Frontal cortex (tissue), 4 donors: ENCODE measurements around the gene RTN4R. TPM values are rescaled to one million over a fixed set of nuclear protein-coding genes. Genes with fewer than 3 reads are reported as not detected.
"Not testable (repeated sequence)": the region's sequence is repeated elsewhere in the genome, so short reads cannot be mapped to it uniquely, and the experiment has no call there.

Source experiments
- DNase-seq, 2 donors: peaks; one replicate each; pipeline ENCODE4 v3.0.0; 2012; ENCODE audit warnings: low spot score in 2 of 2
- FAIRE-seq: peaks from 2 replicates; lab custom pipeline; 2012; peaks lifted over from hg19 to GRCh38; lab: Jason Lieb, UNC
- total RNA-seq: library from RNA; depleted of rRNA; stranded (reverse); fragments of >200 nt; gene quantifications from one replicate; pipeline ENCODE4 v1.2.3, GENCODE V29; 2014
- donor health status: control.
- donor health status: control.
- donor health status: control.

Gene RTN4R
- total RNA-seq = 10.2 TPM

GRCh38 chr22:20268279-20269012 lies at the start of gene RTN4R:
TSS of gene RTN4R (minus strand) at chr22:20268318. CDS start at chr22:20268092, 226 bp downstream.
- FAIRE-seq (no peak), DNase-seq (peak; percentile 74 to 77)

GRCh38 chr22:20317402-20318042 lies 49.4 kb upstream of the RTN4R start:
- not testable (repeated sequence) for DNase-seq, FAIRE-seq

- FAIRE-seq (no peak), DNase-seq (no peak)
Measured at GRCh38 chr22:20316844-20317401, 48.8 kb upstream of the RTN4R start.

DNA sequence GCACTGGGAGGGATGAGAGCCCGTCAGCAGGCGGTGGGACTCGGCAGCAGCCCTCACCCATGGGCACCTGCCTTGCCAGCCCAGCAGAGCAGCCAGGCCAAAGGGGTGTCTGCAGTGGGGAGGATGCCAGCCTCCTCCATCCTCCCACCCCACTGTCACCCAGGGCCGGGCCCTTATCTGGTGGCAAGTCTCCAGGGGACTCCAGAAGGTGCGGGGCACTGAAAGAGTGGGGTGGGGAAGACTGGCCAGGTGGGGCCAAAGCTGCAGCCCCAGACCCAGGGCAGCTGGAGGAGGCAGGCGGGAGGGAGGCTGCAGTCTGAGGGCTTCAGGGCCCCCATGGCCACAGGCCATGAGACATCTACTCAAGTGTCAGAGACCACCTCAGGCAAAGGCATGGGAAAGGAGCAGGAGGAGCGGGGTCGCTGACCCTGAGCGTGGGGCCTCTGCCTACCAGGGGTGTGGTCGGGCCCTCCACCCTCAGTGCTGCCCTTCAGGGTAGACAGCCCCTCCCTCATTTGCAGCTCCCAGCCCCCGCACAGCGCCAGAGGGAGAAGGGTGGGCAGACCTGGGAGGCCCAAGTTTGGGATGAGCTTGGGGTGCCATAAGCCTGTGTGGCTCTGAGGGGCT lies 48.2 kb upstream of the RTN4R start:
- DNase-seq (no peak), FAIRE-seq (no peak)

GRCh38 chr22:20315337-20316216 lies 47.5 kb upstream of the RTN4R start:
- DNase-seq (no peak), FAIRE-seq (no peak)

DNA sequence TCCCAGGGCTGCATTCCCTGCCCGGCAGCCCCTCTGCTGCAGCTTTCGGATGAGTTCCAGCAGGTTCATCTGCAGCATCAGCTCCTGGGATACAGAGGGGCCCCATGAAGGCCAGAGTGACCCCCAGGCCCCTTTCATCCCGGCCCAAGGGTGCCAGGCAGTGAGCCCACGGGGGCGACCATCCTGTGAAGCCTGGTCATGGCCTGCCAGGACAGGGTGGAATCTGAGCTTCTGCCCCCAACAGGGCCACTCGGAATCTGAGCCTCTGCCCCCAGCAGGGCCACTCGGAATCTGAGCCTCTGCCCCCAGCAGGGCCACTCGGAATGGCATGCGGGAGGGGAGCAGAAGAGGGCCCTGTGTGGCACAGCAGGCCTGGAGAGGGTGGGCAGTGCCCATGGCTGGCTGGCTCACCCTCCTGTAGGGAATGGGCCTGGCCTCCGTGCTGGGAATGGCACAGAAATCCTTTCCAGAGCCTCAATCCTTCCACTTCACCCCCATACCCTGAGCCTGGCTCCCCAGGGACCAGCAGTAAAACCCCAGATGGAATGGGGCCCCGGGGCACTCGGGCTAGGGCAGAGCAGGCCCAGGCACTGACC lies 46.7 kb upstream of the RTN4R start:
- not testable (repeated sequence) for FAIRE-seq

DNA sequence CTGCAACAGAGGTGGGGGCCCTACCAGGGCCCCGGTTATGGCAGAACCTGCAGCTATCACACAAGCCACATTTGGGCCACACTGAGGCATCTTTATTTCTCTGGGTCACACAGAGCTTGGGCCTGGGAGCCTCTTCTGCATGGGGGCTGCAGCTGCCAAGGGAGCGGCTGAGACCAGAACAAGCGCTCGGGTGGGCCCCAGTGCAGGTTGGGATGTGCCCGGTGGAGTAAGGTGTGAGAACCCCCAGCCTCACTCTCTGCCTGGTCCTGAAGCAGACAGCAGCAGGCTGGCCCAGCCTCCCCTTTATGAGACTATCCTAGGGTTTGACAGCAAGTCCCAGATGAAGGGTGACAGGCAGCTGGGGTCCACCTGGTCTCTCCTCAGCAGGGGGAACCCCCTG lies 46.1 kb upstream of the RTN4R start:
- not testable (repeated sequence) for DNase-seq

More for the DNA sequence above, 46.7 kb upstream of the RTN4R start:
- not testable (repeated sequence) for DNase-seq

DNA sequence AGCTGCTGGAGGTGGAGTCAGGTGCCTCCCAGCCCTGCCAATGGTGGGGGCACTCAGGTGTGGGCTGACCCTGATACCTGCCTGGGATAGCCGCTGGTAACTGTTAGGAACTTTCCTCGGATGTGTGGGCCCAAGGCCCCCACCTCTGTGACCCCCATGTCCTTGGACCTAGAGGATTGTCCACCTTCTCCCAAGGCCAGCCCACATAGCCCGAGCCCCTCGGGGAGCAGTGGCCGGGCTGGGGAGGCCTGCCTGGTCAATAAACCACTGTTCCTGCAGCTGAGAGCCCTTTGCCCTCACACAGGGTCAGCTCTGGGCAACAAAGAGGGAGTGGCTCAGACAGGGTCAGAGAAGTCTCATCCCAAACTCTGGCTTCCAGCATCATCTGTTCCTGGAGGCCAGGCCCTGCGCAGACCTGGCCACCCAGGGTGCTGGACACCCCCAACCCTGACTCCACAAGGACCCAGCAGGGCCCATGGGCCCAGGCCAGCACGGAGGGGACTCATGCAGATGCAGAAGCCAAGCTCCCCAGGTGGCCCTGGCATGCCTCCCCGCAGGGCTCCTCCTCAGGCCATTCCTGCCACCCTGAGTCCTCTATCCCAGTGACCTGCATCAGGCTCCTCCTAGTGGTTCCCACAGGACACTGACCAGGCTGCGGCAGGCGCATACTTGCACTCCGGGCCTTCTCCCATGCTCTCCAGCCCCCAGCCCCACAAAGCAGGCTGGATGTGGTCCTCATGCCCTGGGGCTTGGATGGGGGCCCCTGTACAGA lies 45.4 kb upstream of the RTN4R start:
- not testable (repeated sequence) for FAIRE-seq, DNase-seq

More for the DNA sequence above, 46.1 kb upstream of the RTN4R start:
- not testable (repeated sequence) for FAIRE-seq

GRCh38 chr22:20312396-20313191 lies 44.5 kb upstream of the RTN4R start:
- no peak for FAIRE-seq

DNA sequence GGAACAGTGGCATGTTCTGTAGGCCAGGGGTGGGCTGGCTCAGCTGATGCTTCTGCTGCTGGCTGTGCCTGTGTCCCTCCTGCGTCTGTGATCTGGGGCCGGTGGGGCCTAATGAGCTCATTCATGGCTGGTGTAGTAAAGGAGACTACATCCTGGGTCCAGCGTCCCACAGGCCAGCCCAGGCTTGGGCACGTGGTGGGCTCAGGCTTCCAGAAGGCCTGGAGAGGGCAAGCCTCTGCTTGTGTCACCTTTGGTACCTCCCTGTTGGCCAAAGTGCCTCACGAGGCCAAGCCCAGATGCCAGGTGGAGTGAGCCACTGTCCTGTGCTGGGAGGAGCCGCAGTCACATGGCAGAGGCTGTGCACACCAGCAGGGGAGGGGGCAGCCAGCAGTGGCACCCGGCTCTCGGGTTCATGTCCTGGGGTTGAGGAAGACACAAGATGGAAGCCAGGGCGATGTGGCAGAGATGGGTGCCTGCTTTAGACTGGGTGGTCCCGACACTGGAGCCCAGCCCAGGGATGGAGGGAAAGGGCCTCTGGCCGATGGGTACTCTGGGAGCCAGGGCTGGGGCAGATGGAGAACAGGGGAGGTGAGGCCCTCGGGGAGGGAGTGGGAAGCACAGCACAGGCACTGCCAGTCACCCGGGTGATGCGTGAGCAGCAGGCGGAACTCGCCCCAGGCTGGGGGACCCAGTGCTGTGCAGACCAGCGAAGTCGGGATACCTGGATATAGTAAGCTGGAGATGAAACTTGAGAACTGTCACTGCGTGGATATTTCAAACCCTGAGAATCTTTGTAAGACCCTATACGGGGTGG lies 43.3 kb upstream of the RTN4R start:
- DNase-seq, FAIRE-seq: not testable (repeated sequence)

More at GRCh38 chr22:20312396-20313191, 44.5 kb upstream of the RTN4R start:
- DNase-seq = no peak

- not testable (repeated sequence) for DNase-seq, FAIRE-seq
Measured at GRCh38 chr22:20310773-20311172, 42.7 kb upstream of the RTN4R start.

DNA sequence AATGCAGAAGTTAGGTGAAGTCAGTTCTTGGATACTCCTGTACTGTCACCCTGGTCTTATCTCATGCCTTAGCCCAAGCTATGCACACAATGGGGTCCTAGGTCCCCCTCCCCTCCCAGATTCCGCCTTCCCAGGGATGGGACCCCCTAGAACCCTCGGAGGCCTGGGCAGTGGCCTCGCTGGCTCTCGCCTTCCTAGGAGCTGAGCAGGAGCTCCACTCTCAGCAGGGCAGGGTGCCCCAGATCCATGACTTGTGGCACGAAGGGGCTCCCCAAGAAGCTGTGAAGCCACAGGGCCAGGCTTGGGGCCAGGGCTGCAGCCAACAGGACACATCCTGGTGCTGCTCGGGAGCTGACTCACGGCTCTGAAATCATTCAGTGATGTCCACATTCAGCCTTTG lies 42.1 kb upstream of the RTN4R start:
- FAIRE-seq = not testable (repeated sequence)

DNA sequence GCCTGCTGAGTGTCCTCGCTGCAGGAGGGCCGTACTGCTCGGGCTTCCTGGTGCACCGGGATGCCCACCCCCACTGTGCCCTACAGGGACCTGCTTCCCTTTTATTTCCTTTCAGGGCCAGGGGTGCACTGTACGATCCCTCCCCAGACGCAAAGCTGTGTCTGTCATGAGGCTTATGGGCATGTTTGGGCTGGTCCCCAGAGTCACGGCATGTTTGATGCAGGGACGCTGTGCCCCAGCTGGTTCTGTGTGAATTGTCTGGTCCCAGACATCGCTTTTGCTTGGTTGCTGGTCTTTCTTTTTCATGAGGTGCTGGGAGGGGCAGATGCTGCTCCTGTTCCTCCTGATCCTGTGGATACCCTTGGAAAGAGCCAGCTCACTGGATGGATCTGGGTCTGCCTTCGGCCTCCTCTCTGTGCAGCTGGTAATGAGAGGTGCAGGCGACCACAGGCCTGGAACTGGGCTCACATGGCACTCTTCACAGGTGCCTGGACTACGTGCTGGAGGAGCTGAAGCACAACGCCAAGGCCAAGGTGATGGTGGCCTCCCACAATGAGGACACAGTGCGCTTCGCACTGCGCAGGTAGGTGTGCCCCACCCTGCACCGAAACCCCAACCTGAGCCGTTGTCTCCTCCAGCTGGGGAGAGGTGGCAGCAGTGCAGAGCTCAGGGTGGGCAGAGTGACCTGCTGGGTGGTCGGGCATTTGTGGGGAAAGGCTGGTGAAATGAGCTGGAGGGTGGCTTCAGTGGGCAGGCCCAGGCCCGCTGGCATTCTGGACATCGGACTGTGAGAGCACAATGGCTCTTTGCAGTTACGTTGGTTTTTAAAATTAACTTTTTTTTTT lies 40.9 kb upstream of the RTN4R start:
- not testable (repeated sequence) for FAIRE-seq, DNase-seq

More for the DNA sequence above, 42.1 kb upstream of the RTN4R start:
- DNase-seq = not testable (repeated sequence)

DNA sequence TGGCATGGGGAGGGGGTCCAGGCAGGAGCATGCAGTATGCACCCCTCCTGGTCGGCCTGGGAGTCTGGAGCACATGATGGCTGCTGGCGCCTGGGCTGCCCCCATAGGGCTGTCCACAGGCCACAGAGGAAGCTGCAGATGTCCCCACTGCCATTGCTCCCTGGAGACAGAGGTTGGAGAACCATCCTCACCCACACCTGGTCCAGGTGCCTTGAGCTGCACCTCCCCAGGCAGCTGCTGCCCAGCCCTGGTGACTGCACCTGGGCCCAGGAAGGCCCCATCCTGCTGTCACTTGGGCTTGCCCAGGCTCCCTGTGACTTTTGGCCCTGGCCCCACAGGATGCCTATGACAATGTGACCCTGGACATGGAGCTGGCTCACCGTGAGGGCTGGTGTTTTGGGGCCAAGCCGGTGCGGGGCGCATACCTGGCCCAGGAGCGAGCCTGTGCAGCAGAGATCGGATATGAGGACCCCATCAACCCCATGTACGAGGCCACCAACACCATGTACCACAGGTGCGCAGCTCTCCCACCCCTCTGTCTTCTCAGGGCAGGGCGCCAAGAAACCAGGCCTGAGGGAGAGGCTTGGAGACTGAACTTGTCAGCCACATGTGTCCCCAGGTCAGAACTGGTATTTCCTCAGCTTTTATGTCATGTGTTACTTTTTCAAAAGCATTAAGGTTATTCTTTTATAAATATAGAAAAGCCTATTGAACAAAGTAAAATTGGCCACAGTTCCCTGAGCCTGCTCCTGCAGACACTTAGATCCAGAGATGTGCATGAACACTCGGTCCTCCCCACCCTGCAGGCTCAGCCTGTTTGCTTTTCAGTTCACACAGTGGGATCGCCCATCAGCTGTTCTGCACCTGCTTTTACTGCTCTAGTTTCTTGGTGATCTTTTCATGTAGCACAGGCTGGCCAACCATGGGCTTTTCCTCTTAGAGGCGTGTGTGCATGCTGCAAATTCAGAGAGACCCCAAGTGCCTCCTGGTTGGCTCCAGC lies 39.6 kb upstream of the RTN4R start:
- not testable (repeated sequence) for FAIRE-seq, DNase-seq
